ENCODE data around the gene CRPPA. TPM values are rescaled to one million over a fixed set of nuclear protein-coding genes. Genes with fewer than 3 reads are reported as not detected.
"Not testable (repeated sequence)": the region's sequence is repeated elsewhere in the genome, so short reads cannot be mapped to it uniquely, and the experiment has no call there.

Gene CRPPA
- 3.7 and 4.5 TPM in 2 replicates for total RNA-seq (2014; rRNA removed)
- 2.7 TPM for polyA plus RNA-seq (2012)

DNA sequence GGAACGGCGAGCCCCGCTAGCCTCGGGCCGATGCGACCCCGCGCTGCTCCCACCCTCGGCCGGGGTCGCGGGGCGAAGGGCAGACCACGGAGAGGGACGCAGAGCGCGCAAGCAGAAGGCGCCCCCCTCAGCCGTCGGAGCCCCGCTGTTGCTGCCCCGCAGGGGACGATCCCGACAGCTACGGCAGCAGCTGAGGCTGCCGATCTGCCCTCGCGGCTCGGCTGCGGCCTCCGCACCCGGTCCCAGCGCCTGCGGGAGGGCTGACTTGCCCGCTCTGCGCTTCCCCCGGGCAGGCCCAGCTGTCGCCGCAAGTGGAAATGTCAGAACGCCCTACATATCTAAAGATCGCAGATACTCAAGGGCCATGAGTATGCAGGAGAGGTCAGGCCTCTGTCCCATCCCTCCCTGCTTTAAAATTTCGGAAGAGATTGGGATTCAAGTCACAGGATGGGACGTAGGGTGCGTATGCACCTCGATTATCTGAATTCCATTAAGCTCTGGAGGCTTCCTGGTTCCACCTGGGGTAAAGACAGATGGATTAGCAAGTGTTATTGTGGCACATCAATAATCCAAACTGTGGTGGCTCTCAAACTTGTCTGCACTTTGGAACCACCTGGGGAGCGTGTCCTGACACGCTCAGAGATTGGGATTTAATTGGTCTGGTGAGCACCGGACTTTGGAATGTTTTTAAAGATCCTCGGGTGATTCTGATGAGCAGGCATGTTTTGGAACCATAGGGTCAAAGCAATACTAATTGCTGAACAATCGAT, at the start of gene CRPPA:
CRPPA (minus strand) TSS at position 206 of the 770 bp plus-strand sequence. CDS start 216 bp downstream, outside the sequence.
- DNase-seq (ENCODE audit: low read depth): peak; percentile 69

DNA sequence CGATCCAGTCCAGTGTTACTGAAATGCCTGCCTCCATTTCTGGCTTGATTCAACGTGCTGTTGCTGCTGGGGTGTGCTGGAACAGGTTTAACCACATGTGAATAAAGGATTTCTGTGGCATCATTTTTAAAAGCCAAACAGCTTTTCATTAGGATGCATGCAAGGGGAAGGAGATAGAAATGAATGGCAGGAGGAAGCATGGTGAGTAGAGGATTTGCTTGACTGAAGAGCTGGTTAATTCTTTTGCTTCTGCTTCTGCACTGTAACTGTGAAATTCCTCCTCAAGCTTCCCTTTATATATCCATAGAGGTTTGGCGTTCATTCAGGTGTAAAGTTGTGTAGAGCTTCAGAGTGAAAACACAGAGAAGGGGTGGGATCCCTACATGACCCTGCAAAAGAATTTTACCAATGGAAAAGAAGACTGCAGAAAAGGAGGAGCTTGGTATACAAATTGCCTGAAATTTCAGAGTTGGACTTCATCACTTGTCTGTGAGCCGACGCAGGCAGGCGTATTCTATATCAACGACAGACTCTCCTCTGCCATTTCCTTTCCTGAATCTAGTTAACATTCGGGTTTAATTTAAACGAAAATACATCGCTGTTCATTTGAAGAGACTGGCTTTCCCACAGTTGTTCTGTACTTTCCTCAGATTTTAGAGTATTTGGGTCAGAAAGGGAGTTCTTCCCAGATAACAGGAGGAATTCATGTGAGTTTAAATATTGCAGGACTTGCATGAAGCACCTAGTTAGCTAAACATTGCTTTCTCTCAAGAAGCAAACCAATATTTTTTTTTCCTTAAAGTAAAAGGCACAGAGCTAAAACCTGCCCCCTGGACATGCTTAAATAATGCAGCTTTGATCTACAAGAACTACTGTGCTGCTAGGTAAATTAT, 44.4 kb upstream of the CRPPA start, which contains the start of gene SOSTDC1:
SOSTDC1 (minus strand) TSS at position 270 of the 893 bp plus-strand sequence; CDS start at position 200, 70 bp downstream.
- DNase-seq (ENCODE audit: low read depth): no peak

DNA sequence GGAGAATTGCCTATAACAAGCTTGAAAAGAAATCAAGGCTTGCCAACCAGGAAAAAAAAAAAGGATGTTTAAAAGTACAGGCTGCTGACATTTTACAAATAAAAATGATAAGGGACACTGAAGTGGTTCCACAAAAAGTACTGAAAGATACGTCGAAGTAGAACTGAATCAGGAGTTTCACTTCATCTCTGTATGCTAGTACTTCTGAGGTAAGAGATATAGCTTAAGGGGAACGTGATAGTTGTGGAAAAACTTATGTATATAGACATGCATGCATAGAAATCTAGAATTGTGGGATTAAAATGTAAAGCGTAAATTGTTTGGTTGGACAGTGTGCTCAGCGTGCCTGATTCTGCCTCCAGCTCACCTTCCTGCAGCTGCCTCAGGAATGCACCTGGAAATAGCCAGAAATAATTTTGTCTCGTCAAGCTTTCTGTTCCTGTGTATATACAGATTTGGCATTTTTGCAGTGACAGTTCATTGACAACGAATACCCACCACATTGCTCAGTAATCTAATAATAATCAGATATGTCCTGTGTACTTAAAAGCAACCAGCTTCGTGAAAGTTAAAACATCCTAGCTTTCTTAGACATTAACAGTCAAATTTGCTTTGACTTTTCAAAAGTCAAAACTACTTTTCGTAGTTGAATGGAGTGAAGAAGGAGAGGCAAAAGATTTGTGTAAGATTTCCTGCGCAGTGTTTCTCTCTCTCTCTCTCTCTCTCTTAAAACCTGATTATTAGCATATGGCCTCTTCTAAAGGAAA, 42.8 kb upstream of the CRPPA start:
- no peak for DNase-seq (ENCODE audit: low read depth)

GRCh38 chr7:16463520-16463919, 42.2 kb upstream of the CRPPA start:
- DNase-seq (ENCODE audit: low read depth): no peak

- DNase-seq (ENCODE audit: low read depth): no peak
These were observed 41.1 kb upstream of the CRPPA start for GRCh38 chr7:16462431-16462889.

- no peak for DNase-seq (ENCODE audit: low read depth)
These were observed 39.6 kb upstream of the CRPPA start for GRCh38 chr7:16460789-16461493.

GRCh38 chr7:16456303-16456702, 35.0 kb upstream of the CRPPA start:
- DNase-seq (ENCODE audit: low read depth): not testable (repeated sequence)

DNA sequence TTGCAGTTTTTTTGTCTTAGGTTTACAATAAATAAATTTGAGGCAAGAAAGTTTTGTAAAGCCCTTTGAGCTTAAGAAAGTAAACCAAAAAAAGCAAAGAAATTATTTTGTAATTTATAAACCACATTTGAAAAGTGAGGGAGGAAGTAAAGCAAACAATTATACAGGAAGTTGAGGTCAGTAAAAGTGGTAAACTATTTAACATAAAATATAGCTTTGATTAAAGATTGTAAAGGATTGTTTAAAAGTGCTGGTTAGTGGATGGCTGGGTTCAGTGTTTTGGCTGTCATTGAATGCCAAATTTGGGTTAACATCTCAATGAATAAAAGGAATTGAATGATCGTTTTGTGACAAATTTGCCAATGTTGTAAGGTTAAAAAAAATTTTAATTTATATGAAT, 34.3 kb upstream of the CRPPA start:
- DNase-seq (ENCODE audit: low read depth): no peak

DNA sequence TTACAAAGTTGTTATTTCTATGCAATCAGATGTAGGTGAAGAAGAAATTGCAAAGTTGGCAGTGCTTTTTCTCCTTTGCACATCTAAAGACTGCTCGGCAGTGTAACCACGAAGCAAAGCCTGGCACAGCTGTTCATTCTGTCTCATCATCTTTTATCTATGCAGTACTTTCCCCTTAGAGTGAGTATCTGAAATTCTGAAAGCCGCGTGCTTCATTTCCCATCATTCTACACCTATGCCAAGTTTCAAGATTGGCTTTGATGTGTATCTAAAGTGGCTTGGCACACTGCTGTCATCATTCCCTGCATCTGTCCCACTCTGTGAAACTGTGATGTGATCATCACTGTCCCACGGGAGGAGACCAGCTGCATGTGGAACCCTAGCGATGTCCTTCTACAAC, 29.0 kb upstream of the CRPPA start:
- DNase-seq (ENCODE audit: low read depth): peak; percentile 61

DNA sequence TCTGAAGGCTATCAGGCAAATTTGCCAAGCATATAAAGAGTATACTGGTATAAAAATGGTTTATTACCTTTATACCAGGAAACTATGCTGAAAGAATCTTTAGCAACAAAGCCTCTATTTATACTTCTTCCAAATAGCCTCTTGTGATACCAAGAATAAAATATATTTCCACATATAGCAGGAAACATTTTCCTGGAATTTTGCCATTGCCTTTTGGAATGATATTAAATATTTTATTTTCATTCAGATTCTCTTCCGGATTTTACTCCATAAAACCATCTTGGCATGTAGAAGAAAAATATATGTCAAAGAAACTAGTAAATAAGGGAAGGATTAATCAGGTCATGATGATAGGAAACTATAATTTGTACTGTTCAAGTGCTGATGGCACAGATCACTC, 26.5 kb upstream of the CRPPA start:
- no peak for DNase-seq (ENCODE audit: low read depth)

DNA sequence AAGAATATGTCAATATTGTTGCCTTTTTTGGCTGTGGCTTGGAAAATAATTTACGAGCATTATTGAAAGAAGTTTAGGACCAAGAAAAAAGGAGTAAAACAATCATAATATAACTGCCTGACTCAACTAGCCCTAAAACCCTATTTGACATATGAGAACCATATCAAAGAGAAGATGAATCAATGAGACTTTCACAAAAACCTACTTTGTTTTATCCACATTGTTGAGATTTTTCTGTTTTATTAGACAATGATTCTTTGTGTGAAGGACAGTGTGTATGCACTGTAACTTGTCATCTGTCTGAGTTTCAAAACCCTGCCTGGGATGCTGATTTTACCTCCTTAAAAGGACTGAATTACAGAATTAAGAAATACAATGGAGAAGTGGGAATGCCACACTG, 25.2 kb upstream of the CRPPA start:
- DNase-seq (ENCODE audit: low read depth): no peak

DNA sequence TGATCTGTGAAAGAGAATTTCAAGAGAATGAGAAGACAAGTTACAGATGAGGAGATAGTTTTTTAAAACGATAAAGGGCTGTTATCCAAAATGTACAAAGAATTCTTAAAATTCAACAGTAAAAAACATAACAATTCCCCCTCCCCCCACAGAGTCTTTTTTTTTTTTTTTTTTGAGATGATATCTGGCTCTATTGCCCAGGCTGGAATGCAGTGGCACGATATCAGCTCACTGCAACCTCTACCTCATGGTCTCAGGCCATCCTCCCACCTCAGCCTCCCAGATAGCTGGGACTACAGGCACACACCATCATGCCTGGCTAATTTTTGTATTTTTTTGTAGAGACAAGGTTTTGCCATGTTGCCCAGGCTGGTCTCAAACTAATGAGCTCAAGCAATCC, 22.5 kb upstream of the CRPPA start:
- not testable (repeated sequence) for DNase-seq (ENCODE audit: low read depth)

DNA sequence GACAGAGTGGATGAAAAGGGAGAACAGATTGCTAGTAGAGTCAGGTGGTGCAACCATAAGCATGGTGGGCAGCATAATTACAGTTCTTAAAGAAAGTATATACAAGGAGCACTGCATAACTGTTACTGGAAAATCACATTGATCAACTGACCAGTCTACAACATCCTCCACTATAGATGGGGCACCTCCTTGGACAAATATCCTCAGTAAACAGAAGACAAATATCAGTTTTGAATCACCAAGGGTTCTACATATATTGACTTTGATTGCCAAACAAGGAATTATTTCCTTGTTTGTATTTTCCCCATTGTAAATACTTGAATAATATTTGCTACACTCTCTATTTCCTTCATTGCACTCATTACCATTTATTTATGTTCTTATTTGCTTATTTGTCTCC, 17.6 kb upstream of the CRPPA start:
- DNase-seq (ENCODE audit: low read depth): no peak

GRCh38 chr7:16436306-16436705, 15.0 kb upstream of the CRPPA start:
- no peak for DNase-seq (ENCODE audit: low read depth)

DNA sequence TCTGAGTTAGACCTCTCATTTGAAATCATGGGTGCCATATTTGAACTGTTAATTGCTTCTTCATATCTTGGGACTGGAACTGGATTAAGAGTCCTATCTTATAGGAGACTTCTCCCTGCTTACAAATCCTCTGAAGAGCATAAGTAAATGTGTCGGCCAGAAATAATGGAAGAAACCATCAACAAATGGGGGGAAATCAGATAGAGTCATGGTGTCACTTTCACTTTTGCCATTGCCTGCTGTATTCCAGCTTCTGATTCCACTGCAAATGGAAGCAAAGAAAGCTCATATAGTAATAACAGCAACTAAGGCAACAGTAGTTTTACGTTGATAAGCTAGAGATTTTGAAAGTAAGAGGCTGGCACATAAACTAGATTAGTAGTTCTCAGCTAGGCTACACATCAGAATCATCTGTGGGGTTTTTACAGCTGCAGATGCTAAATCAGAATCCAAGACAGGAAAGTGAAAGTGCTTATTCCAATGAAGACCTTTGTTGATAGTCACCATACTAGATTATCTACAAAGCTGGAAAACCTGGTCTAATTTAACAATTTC, 12.3 kb upstream of the CRPPA start:
- no peak for DNase-seq (ENCODE audit: low read depth)

DNA sequence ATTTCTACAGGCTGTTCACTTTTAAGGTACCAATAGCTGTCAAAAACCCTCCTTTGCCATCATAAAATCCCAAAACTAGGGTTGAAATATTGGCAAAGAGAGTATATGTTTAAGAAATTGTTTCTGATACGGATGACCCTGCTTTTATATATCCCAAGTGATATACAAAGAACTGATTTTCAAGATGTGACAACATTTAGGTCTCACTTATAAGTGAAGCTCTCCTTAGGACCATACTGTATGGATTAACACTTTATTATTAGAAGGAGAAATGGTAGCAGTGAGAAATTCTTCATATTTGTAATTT, 11.0 kb upstream of the CRPPA start:
- DNase-seq (ENCODE audit: low read depth): no peak

- peak; percentile 69 for DNase-seq (ENCODE audit: low read depth)
These were observed 10.5 kb upstream of the CRPPA start for GRCh38 chr7:16431646-16432424.

- peak; percentile 34 for DNase-seq (ENCODE audit: low read depth)
These were observed 8.8 kb upstream of the CRPPA start for GRCh38 chr7:16430133-16430532.

DNA sequence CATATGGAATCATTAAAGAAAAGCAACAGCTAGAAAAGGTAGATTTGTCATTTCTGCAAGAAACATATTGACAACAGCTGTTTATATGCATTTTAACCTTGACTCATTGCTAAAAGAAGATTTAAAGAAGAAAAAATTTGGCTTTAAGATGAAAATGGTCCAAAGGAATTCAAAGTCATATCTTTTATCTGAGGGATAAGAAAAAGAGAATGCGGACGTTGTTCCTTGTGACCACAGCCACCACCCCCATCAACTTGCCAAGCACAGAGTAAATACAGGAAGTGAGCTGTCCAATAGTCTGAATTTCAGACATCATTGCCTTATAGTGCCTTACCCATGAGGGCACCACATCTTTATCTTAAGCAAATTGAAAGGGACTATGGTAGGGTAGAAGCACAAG, 7.3 kb upstream of the CRPPA start:
- DNase-seq (ENCODE audit: low read depth): peak; percentile 57

DNA sequence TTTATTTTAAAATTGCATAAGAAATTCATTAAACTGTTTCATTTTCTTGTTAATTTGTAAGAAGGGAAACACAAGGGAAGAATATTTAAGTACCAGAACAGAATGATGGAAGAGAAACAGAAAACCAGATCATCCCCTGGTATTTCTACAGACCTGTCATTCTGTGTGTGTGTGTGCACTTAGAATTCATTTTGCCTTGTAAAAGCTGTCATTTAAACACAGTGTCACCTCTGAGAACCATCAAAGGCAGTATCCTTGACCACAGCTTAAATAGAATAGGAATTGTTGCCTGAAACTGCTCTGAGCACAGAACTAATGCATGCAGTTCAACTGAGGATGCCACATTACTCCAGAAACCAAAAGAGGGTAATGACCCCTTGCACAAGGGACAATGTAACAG, 6.8 kb upstream of the CRPPA start:
- DNase-seq (ENCODE audit: low read depth): no peak

Data from LHCN-M2 (cell line).